Mucosa of descending colon (tissue), 3 donors: ENCODE measurements around the gene MAGEA9B. TPM values are rescaled to one million over a fixed set of nuclear protein-coding genes. Genes with fewer than 3 reads are reported as not detected.
A peak's percentile ranks its signal among the peaks of the same experiment; 100 is the strongest.
"Not testable (repeated sequence)": the region's sequence is repeated elsewhere in the genome, so short reads cannot be mapped to it uniquely, and the experiment has no call there.

Source experiments
- ATAC-seq: fragments of 200-7000 bp; cut with Tn5 transposase; one replicate; pipeline ENCODE4 v1.9.1; 2020; ENCODE audit warnings: mild to moderate bottlenecking, moderate library complexity
- DNase-seq, 3 donors: peaks; one replicate each; pipeline ENCODE4 v3.0.0-alpha.2; 2020
- H3K36me3 ChIP-seq: fragments of 200-600 bp; one replicate; pipeline ENCODE4 v1.8.0; 2021; ENCODE audit warnings: low read depth, mild to moderate bottlenecking
- H3K4me1 ChIP-seq: fragments of 200-600 bp; one replicate; pipeline ENCODE4 v1.8.0; 2021; ENCODE audit warnings: low read depth, mild to moderate bottlenecking
- H3K4me3 ChIP-seq: fragments of 200-600 bp; one replicate; pipeline ENCODE4 v1.8.0; 2021; ENCODE audit warnings: mild to moderate bottlenecking
- H3K9me3 ChIP-seq: fragments of 200-600 bp; one replicate; pipeline ENCODE4 v1.8.0; 2021; ENCODE audit warnings: mild to moderate bottlenecking
- CTCF ChIP-seq: fragments of 200-600 bp; IDR thresholded peaks from one replicate; pipeline ENCODE4 v1.8.0; 2022; ENCODE audit warnings: antibody characterized with exemption, mild to moderate bottlenecking
- intact Hi-C, 2 donors: fragments of 100-400 bp; cut with DNase I in 1 of 2; cut with micrococcal nuclease in 1 of 2; formaldehyde crosslinking; loops; one replicate each; pipeline versions ENCODE4 v1.11.0 to v1.11.1; 2022; cut with DNase I, micrococcal nuclease
- total RNA-seq, 3 donors: library from RNA; stranded (reverse); fragmentation: NEBNext Ultra II Directional in 2 of 3; extraction: Animal tissue kit (Norgen Biotek cat#: 25700) in 2 of 3; gene quantifications; one replicate each; pipeline versions ENCODE4 v1.2.1 to v1.2.4, GENCODE V29; 2021 to 2023
- donor health status: DM: no; HTN: no; CAD: no; lungs with moderate emphysema.
- donor health status: DM: no; HTN: no; CAD: no.
- donor health status: DM: no; HTN: yes; CAD: no.

MAGEA9B gene
- total RNA-seq, 3 donors from 2014 or later = not detected

GRCh38 chrX:149541521-149542047 is 45.7 kb downstream of the MAGEA9B start:
- Histone ChIP-seq H3K4me1 (no peaks in the 10 kb centered on the region), H3K9me3 (no peaks in the 10 kb centered on the region), H3K36me3 (no peaks in the 10 kb centered on the region), H3K4me3 (peak overlapping the region; percentile 36)
- ATAC-seq (no peak), DNase-seq (peak in 1 of 3 donors; percentile 11)
- intact Hi-C loops = no loop called here
- no peak for TF ChIP-seq CTCF

GRCh38 chrX:149540621-149541520 is 46.4 kb downstream of the MAGEA9B start, which contains the start of gene EOLA1:
TSS of gene EOLA1 (plus strand) at chrX:149541012. CDS start at chrX:149545631, 4,619 bp downstream.
- intact Hi-C loops = no loop called here
- TF ChIP-seq CTCF = no peak
- Histone ChIP-seq H3K36me3 (no peaks in the 10 kb centered on the region), H3K4me3 (peak within 1 kb of the TSS; percentile 36), H3K9me3 (no peaks in the 10 kb centered on the region), H3K4me1 (no peaks in the 10 kb centered on the region)
- DNase-seq (peak; percentile 88 to 96 (median 92)), ATAC-seq (peak; percentile 71)

GRCh38 chrX:149540131-149540620 is 47.1 kb downstream of the MAGEA9B start:
- Histone ChIP-seq H3K4me3 (peak overlapping the region; percentile 36), H3K9me3 (no peaks in the 10 kb centered on the region), H3K4me1 (no peaks in the 10 kb centered on the region), H3K36me3 (no peaks in the 10 kb centered on the region)
- no peak for TF ChIP-seq CTCF
- intact Hi-C loops = no loop called here
- ATAC-seq (peak; percentile 76), DNase-seq (peak; percentile 90 to 96 (median 95))

GRCh38 chrX:149539283-149540130 is 47.8 kb downstream of the MAGEA9B start:
- intact Hi-C loops = no loop called here
- no peak for TF ChIP-seq CTCF
- Histone ChIP-seq H3K4me3 (no peak overlapping the region), H3K4me1 (no peaks in the 10 kb centered on the region), H3K9me3 (no peaks in the 10 kb centered on the region), H3K36me3 (no peaks in the 10 kb centered on the region)
- DNase-seq (peak; percentile 88 to 94 (median 90)), ATAC-seq (peak; percentile 67)

- H3K4me1 ChIP-seq, ATAC-seq, H3K4me3 ChIP-seq, H3K36me3 ChIP-seq, DNase-seq, intact Hi-C loops, H3K9me3 ChIP-seq: not testable (repeated sequence)
Measured at GRCh38 chrX:149537474-149537873, 49.8 kb downstream of the MAGEA9B start.

- H3K4me1 ChIP-seq, ATAC-seq, DNase-seq, intact Hi-C loops, H3K4me3 ChIP-seq, H3K9me3 ChIP-seq, H3K36me3 ChIP-seq: not testable (repeated sequence)
Measured at GRCh38 chrX:149534926-149535602, 52.2 kb downstream of the MAGEA9B start.

- H3K4me3 ChIP-seq, DNase-seq, H3K36me3 ChIP-seq, ATAC-seq, H3K4me1 ChIP-seq, intact Hi-C loops, H3K9me3 ChIP-seq: not testable (repeated sequence)
Measured at GRCh38 chrX:149533999-149534398, 53.3 kb downstream of the MAGEA9B start.

GRCh38 chrX:149532868-149533267 is 54.4 kb downstream of the MAGEA9B start:
- H3K4me1 ChIP-seq, DNase-seq, H3K9me3 ChIP-seq, H3K4me3 ChIP-seq, ATAC-seq, H3K36me3 ChIP-seq, intact Hi-C loops: not testable (repeated sequence)
